ENCODE results near the gene SPEG.

Gene SPEG

GRCh38 chr2:219474285-219475060 lies 39.8 kb downstream of the SPEG start:
- FAIRE-seq = no peak
- DNase-seq (ENCODE audit: insufficient read length, low spot score) = no peak

- FAIRE-seq = no peak
- no peak for DNase-seq (ENCODE audit: insufficient read length, low spot score)
Measured at GRCh38 chr2:219475278-219475677, 40.6 kb downstream of the SPEG start.

- peak; percentile 75 for DNase-seq (ENCODE audit: insufficient read length, low spot score)
Measured at GRCh38 chr2:219475697-219476651, 41.3 kb downstream of the SPEG start.

GRCh38 chr2:219476652-219477151 lies 42.1 kb downstream of the SPEG start:
- FAIRE-seq (no peak), DNase-seq (ENCODE audit: insufficient read length, low spot score) (no peak)

More at GRCh38 chr2:219475697-219476651, 41.3 kb downstream of the SPEG start:
- FAIRE-seq = peak; percentile 60

GRCh38 chr2:219477179-219477578 lies 42.5 kb downstream of the SPEG start:
- FAIRE-seq (no peak), DNase-seq (ENCODE audit: insufficient read length, low spot score) (no peak)

- DNase-seq (ENCODE audit: insufficient read length, low spot score) (no peak), FAIRE-seq (no peak)
Measured at GRCh38 chr2:219477815-219478214, 43.2 kb downstream of the SPEG start.

GRCh38 chr2:219478916-219479315 lies 44.3 kb downstream of the SPEG start:
- FAIRE-seq = no peak

GRCh38 chr2:219480004-219480403 lies 45.4 kb downstream of the SPEG start:
- FAIRE-seq = no peak

More at GRCh38 chr2:219478916-219479315, 44.3 kb downstream of the SPEG start:
- DNase-seq (ENCODE audit: insufficient read length, low spot score) = no peak

GRCh38 chr2:219482674-219483405 lies 48.2 kb downstream of the SPEG start:
- no peak for DNase-seq (ENCODE audit: insufficient read length, low spot score)
- FAIRE-seq = no peak

More at GRCh38 chr2:219480004-219480403, 45.4 kb downstream of the SPEG start:
- DNase-seq (ENCODE audit: insufficient read length, low spot score) = no peak

- DNase-seq (ENCODE audit: insufficient read length, low spot score) (no peak), FAIRE-seq (no peak)
Measured at GRCh38 chr2:219483451-219484342, 49.1 kb downstream of the SPEG start.

GRCh38 chr2:219484343-219485200 lies 49.9 kb downstream of the SPEG start:
- DNase-seq (ENCODE audit: insufficient read length, low spot score) (no peak), FAIRE-seq (no peak)

- FAIRE-seq = no peak
Measured at GRCh38 chr2:219485201-219485580, 50.5 kb downstream of the SPEG start.

GRCh38 chr2:219486380-219486959 lies 51.8 kb downstream of the SPEG start:
- DNase-seq (ENCODE audit: insufficient read length, low spot score) (no peak), FAIRE-seq (no peak)

More at GRCh38 chr2:219485201-219485580, 50.5 kb downstream of the SPEG start:
- no peak for DNase-seq (ENCODE audit: insufficient read length, low spot score)

GRCh38 chr2:219488149-219488843 lies 53.7 kb downstream of the SPEG start:
- DNase-seq (ENCODE audit: insufficient read length, low spot score) (no peak), FAIRE-seq (no peak)

- DNase-seq (ENCODE audit: insufficient read length, low spot score) (no peak), FAIRE-seq (no peak)
Measured at GRCh38 chr2:219488844-219489194, 54.2 kb downstream of the SPEG start.

GRCh38 chr2:219489315-219489714 lies 54.7 kb downstream of the SPEG start:
- no peak for DNase-seq (ENCODE audit: insufficient read length, low spot score)
- no peak for FAIRE-seq

- FAIRE-seq = no peak
- no peak for DNase-seq (ENCODE audit: insufficient read length, low spot score)
Measured at GRCh38 chr2:219490186-219490585, 55.5 kb downstream of the SPEG start.

GRCh38 chr2:219490600-219491130 lies 56.0 kb downstream of the SPEG start:
- no peak for DNase-seq (ENCODE audit: insufficient read length, low spot score)
- no peak for FAIRE-seq
